IMR-90 (cell line): ENCODE results near the gene RNF180. TPM values are rescaled to one million over a fixed set of nuclear protein-coding genes. Genes with fewer than 3 reads are reported as not detected.

Source experiments
- ATAC-seq: fragments of 200-7000 bp; cut with Tn5 transposase; 2 replicates; pipeline ENCODE4 v1.9.1; 2020; ENCODE audit warnings: low read depth, mild to moderate bottlenecking, moderate library complexity
- BruUV-seq: library from RNA; stranded (reverse); fragments of 400-500 nt; replicated peaks from 2 replicates; lab custom pipeline; 2021; lab: Mats Ljungman, UMichigan
- CTCF ChIA-PET: fragments of 300-600 bp; formaldehyde crosslinking; extraction: SDS; loops from one replicate; lab custom pipeline; 2021; ENCODE audit warnings: antibody characterized with exemption; lab: Yijun Ruan, JAX
- POLR2A ChIA-PET: fragments of 300-600 bp; sonication (Branson Sonifier 250); formaldehyde crosslinking; loops from one replicate; lab custom pipeline; 2022; ENCODE audit warnings: antibody characterized with exemption; ENCODE audit not compliant: unreplicated experiment; lab: Charles Lee
- DNase-seq: peaks from one replicate; pipeline ENCODE4 v3.0.0; 2013
- H2AFZ ChIP-seq: replicated peaks from 2 replicates; pipeline ENCODE3; 2013; ENCODE audit warnings: low read length, mild to moderate bottlenecking; ENCODE audit not compliant: poor library complexity
- H2AK5ac ChIP-seq: 2 replicates; pipeline ENCODE4 v1.6.1; 2013; ENCODE audit warnings: low read depth, low read length, inconsistent platforms
- H2AK9ac ChIP-seq: replicated peaks from 2 replicates; pipeline ENCODE3; 2013; ENCODE audit warnings: mild to moderate bottlenecking, low read depth, low read length, moderate library complexity; ENCODE audit not compliant: poor library complexity
- H2BK120ac ChIP-seq: 2 replicates; pipeline ENCODE4 v1.6.1; 2013; ENCODE audit warnings: low read depth, low read length, inconsistent platforms
- H2BK15ac ChIP-seq: 3 replicates; pipeline ENCODE4 v1.6.1; 2013; ENCODE audit warnings: low read depth, low read length, inconsistent platforms
- H2BK20ac ChIP-seq: 2 replicates; pipeline ENCODE4 v1.6.1; 2013; ENCODE audit warnings: low read depth, mild to moderate bottlenecking, inconsistent platforms, low read length, moderate library complexity
- H2BK5ac ChIP-seq: 2 replicates; pipeline ENCODE4 v1.6.1; 2013; ENCODE audit warnings: mild to moderate bottlenecking, low read depth, low read length, inconsistent platforms; ENCODE audit not compliant: poor library complexity, severe bottlenecking
- H3K14ac ChIP-seq: replicated peaks from 2 replicates; pipeline ENCODE4 v1.6.1; 2013; ENCODE audit warnings: low read depth, low read length, inconsistent platforms
- H3K18ac ChIP-seq: 2 replicates; pipeline ENCODE4 v1.6.1; 2013; ENCODE audit warnings: low read depth, low read length, control low read depth
- H3K23ac ChIP-seq: 2 replicates; pipeline ENCODE4 v1.6.1; 2013; ENCODE audit warnings: low read depth, low read length, inconsistent platforms
- H3K27ac ChIP-seq: 2 replicates; pipeline ENCODE4 v1.5.1; 2013; ENCODE audit warnings: mild to moderate bottlenecking, control low read depth, low read length; ENCODE audit not compliant: insufficient read depth
- H3K27me3 ChIP-seq: 2 replicates; pipeline ENCODE4 v1.6.1; 2013; ENCODE audit warnings: low read length; ENCODE audit not compliant: control insufficient read depth, insufficient read depth
- H3K36me3 ChIP-seq: 2 replicates; pipeline ENCODE4 v1.6.1; 2013; ENCODE audit warnings: low read length, mixed read lengths; ENCODE audit not compliant: control insufficient read depth, insufficient read depth
- H3K4ac ChIP-seq: 2 replicates; pipeline ENCODE4 v1.6.1; 2013; ENCODE audit warnings: low read depth, low read length, inconsistent platforms
- H3K4me1 ChIP-seq: 2 replicates; pipeline ENCODE4 v1.6.1; 2013; ENCODE audit warnings: low read length, mixed read lengths; ENCODE audit not compliant: control insufficient read depth, insufficient read depth
- H3K4me2 ChIP-seq: 2 replicates; pipeline ENCODE4 v1.6.1; 2013; ENCODE audit warnings: low read depth, mild to moderate bottlenecking, control low read depth, low read length, moderate library complexity
- H3K4me3 ChIP-seq: 2 replicates; pipeline ENCODE4 v1.5.1; 2013; ENCODE audit warnings: low read depth, mild to moderate bottlenecking, control low read depth, low read length, moderate library complexity; ENCODE audit not compliant: insufficient read depth
- H3K56ac ChIP-seq: 2 replicates; pipeline ENCODE4 v1.6.1; 2013; ENCODE audit warnings: low read length, inconsistent platforms; ENCODE audit not compliant: insufficient read depth; ENCODE audit errors: extremely low read depth
- H3K79me1 ChIP-seq, 2 experiments: 2 replicates each; pipeline ENCODE4 v1.6.1; 2013; ENCODE audit warnings: low read length in 2 of 2, inconsistent platforms in 1 of 2, low read depth in 1 of 2
- H3K9ac ChIP-seq: 2 replicates; pipeline ENCODE4 v1.6.1; 2013; ENCODE audit warnings: low read depth, low read length, control low read depth
- H3K9me1 ChIP-seq: 2 replicates; pipeline ENCODE4 v1.6.1; 2013; ENCODE audit warnings: low read length, inconsistent platforms; ENCODE audit not compliant: insufficient read depth
- H3K9me3 ChIP-seq: 2 replicates; pipeline ENCODE4 v1.6.1; 2013; ENCODE audit warnings: low read length; ENCODE audit not compliant: control insufficient read depth, insufficient read depth
- H4K20me1 ChIP-seq: 2 replicates; pipeline ENCODE4 v1.6.1; 2013; ENCODE audit warnings: low read length, inconsistent platforms; ENCODE audit not compliant: insufficient read depth
- H4K5ac ChIP-seq: 2 replicates; pipeline ENCODE4 v1.6.1; 2013; ENCODE audit warnings: mild to moderate bottlenecking, low read depth, low read length, control low read depth
- H4K8ac ChIP-seq, 2 experiments: 2 replicates each; pipeline ENCODE4 v1.6.1; 2013; ENCODE audit warnings: low read depth in 2 of 2, low read length in 2 of 2, control low read depth in 1 of 2, inconsistent platforms in 1 of 2
- H4K91ac ChIP-seq: 2 replicates; pipeline ENCODE4 v1.6.1; 2013; ENCODE audit warnings: low read depth, low read length, inconsistent platforms; ENCODE audit not compliant: insufficient read depth
- FOS ChIP-seq: fragments of 150-350 bp; IDR thresholded peaks from 2 replicates; pipeline ENCODE4 v1.6.1; 2016; ENCODE audit warnings: low read depth, low read length
- MAFK ChIP-seq: IDR thresholded peaks from 2 replicates; pipeline ENCODE4 v1.6.1; 2012; ENCODE audit warnings: low read depth, low read length, improper control_type of control experiment
- NFE2L2 ChIP-seq: fragments of 150-350 bp; IDR thresholded peaks from 2 replicates; pipeline ENCODE4 v1.6.1; 2016; ENCODE audit warnings: low read depth, mild to moderate bottlenecking, low read length
- POLR2A ChIP-seq: IDR thresholded peaks from 2 replicates; pipeline ENCODE4 v1.6.1; 2012; ENCODE audit warnings: mild to moderate bottlenecking, low read depth, low read length
- RCOR1 ChIP-seq: IDR thresholded peaks from 2 replicates; pipeline ENCODE4 v1.6.1; 2012; ENCODE audit warnings: mild to moderate bottlenecking, low read length, improper control_type of control experiment; ENCODE audit not compliant: insufficient replicate concordance
- RFX5 ChIP-seq: IDR thresholded peaks from 2 replicates; pipeline ENCODE4 v1.8.0; 2012; ENCODE audit warnings: low read depth, mild to moderate bottlenecking, low read length, moderate library complexity
- dilution Hi-C: fragments of 300-500 bp; cut with HindIII; formaldehyde crosslinking; loops from one replicate; pipeline ENCODE4 v1.14.3; 2018; ENCODE audit warnings: low sequenced_read_pairs; ENCODE audit not compliant: unreplicated experiment
- in situ Hi-C: fragments of 300-500 bp; cut with MboI; formaldehyde crosslinking; loops from 3 replicates; pipeline ENCODE4 v1.14.3; 2019; ENCODE audit warnings: low sequenced_read_pairs, inconsistent platforms, mixed read lengths
- intact Hi-C: fragments of 100-400 bp; cut with micrococcal nuclease; formaldehyde crosslinking; loops from 2 replicates; pipeline ENCODE4 v1.10.0; 2022
- polyA plus RNA-seq, 3 experiments: library from polyadenylated mRNA; depleted of rRNA; stranded (reverse); fragments of >200 nt; gene quantifications; 2 replicates each; pipeline ENCODE4 v1.2.3, GENCODE V29; 2012; ENCODE audit warnings: low replicate concordance in 1 of 3
- total RNA-seq: library from RNA; depleted of rRNA; stranded (reverse); fragments of >200 nt; gene quantifications from 2 replicates; pipeline ENCODE4 v1.2.3, GENCODE V29; 2012

RNF180 gene
- total and polyA plus RNA-seq, 2 of the 4 experiments (the other 2 are of a cell fraction), result 0.02 to 0.36 TPM

DNA sequence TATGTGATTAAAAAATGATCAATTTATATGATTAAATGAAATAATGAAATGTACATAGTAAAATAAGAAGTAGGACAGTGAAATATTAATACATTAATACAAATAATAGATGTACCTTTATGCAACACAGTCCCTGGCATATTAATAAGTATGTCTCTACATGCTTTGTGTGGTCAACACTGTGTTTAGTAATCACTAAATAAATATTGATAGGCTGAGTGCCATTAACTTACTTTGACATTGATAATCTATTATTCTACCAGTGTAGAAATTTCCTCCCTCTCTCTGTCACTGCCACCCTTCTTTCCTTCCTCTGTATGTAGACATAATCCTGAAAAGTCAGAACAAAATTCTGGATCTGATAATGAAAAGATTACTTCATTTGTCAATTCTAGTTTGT is 43.7 kb downstream of the RNF180 start:
- H3K27me3 ChIP-seq, result no peaks in the 10 kb centered on the region
- no peak for TF ChIP-seq FOS
- TF ChIP-seq POLR2A, result no peak
- no peak for TF ChIP-seq MAFK
- no peak for TF ChIP-seq RCOR1
- no peak for TF ChIP-seq NFE2L2
- TF ChIP-seq RFX5, result no peak
- H3K4me1 ChIP-seq, result no peaks in the 10 kb centered on the region
- DNase-seq (no peak), ATAC-seq (no peak)
- no peaks in the 10 kb centered on the region for H3K79me1 ChIP-seq
- BruUV-seq, result no TSS peak
- H2AK9ac ChIP-seq, result no peak overlapping the region
- H3K23ac ChIP-seq, result no peak overlapping the region
- H2BK20ac ChIP-seq, result no peak overlapping the region
- intact Hi-C loops, result loop anchor here (5.0 to 10.0 kb wide), 2 partner anchors 62 to 1765 kb away; no protein-coding TSS in a partner anchor
- H4K20me1 ChIP-seq, result no peaks in the 10 kb centered on the region
- no peak overlapping the region for H2BK15ac ChIP-seq
- in situ Hi-C loops, result no loop called here
- H3K14ac ChIP-seq, result no peak overlapping the region
- H3K9me1 ChIP-seq, result no peaks in the 10 kb centered on the region
- H3K56ac ChIP-seq, result no peak overlapping the region
- no peak overlapping the region for H2AK5ac ChIP-seq
- ChIA-PET CTCF (no interaction called here), POLR2A (no interaction called here)
- H3K9ac ChIP-seq, result no peak overlapping the region
- H4K5ac ChIP-seq, result no peak overlapping the region
- no peaks in the 10 kb centered on the region for H3K36me3 ChIP-seq
- H3K4me3 ChIP-seq, result no peak overlapping the region
- no peak overlapping the region for H3K27ac ChIP-seq
- H4K91ac ChIP-seq, result no peak overlapping the region
- no peak overlapping the region for H2BK120ac ChIP-seq
- H3K4me2 ChIP-seq, result no peak overlapping the region
- H3K4ac ChIP-seq, result no peak overlapping the region
- no peak overlapping the region for H2BK5ac ChIP-seq
- no peak overlapping the region for H3K18ac ChIP-seq
- H4K8ac ChIP-seq, result no peak overlapping the region
- H2AFZ ChIP-seq, result no peak overlapping the region
- dilution Hi-C loops, result no loop called here
- H3K9me3 ChIP-seq, result no peaks in the 10 kb centered on the region
